Neural progenitor cell (in vitro differentiated cells): ENCODE results near the gene SSH3. TPM values are rescaled to one million over a fixed set of nuclear protein-coding genes. Genes with fewer than 3 reads are reported as not detected.

Experiments used
- DNase-seq: peaks from one replicate; pipeline ENCODE4 v3.0.0-alpha.2; 2016; ENCODE audit warnings: low spot score
- H2AFZ ChIP-seq: fragments of 200-600 bp; sonication (generic); replicated peaks from 2 replicates; pipeline ENCODE4 v1.6.1; 2016; ENCODE audit warnings: antibody characterized with exemption
- H3F3A ChIP-seq: fragments of 200-600 bp; sonication (generic); 2 replicates; pipeline ENCODE4 v1.6.1; 2016; ENCODE audit warnings: antibody characterized with exemption, low read depth
- H3K27ac ChIP-seq: fragments of 200-600 bp; sonication (generic); 2 replicates; pipeline ENCODE4 v1.5.1; 2016; ENCODE audit warnings: mild to moderate bottlenecking
- H3K27me3 ChIP-seq: fragments of 200-600 bp; sonication (generic); 2 replicates; pipeline ENCODE4 v1.6.1; 2016; ENCODE audit warnings: mild to moderate bottlenecking, moderate library complexity
- H3K36me3 ChIP-seq: fragments of 200-600 bp; sonication (generic); 2 replicates; pipeline ENCODE4 v1.5.1; 2016
- H3K4me1 ChIP-seq: fragments of 200-600 bp; sonication (generic); 2 replicates; pipeline ENCODE4 v1.6.1; 2016; ENCODE audit warnings: mixed run types
- H3K4me2 ChIP-seq: fragments of 200-600 bp; sonication (generic); 2 replicates; pipeline ENCODE4 v1.6.1; 2016
- H3K4me3 ChIP-seq: fragments of 200-600 bp; sonication (generic); 2 replicates; pipeline ENCODE4 v1.5.1; 2016
- H3K79me2 ChIP-seq: fragments of 200-600 bp; sonication (generic); 2 replicates; pipeline ENCODE4 v1.6.1; 2016; ENCODE audit warnings: low read depth
- H3K9ac ChIP-seq: fragments of 200-600 bp; sonication (generic); 2 replicates; pipeline ENCODE4 v1.6.1; 2016
- H3K9me3 ChIP-seq: fragments of 200-600 bp; sonication (generic); 2 replicates; pipeline ENCODE4 v1.5.1; 2016; ENCODE audit warnings: low read depth
- H4K20me1 ChIP-seq: fragments of 200-600 bp; sonication (generic); 2 replicates; pipeline ENCODE4 v1.6.1; 2016; ENCODE audit warnings: low read depth
- H3K27ac Mint-ChIP-seq: 3 replicates; pipeline ENCODE4 v1.8.0; 2021; ENCODE audit warnings: mixed read lengths
- H3K27me3 Mint-ChIP-seq: 2 replicates; pipeline ENCODE4 v1.8.0; 2022; ENCODE audit warnings: low read depth, mild to moderate bottlenecking, inconsistent platforms, moderate library complexity, mixed read lengths; ENCODE audit not compliant: insufficient read depth
- H3K36me3 Mint-ChIP-seq: 3 replicates; pipeline ENCODE4 v1.8.0; 2021; ENCODE audit warnings: mixed read lengths
- H3K4me1 Mint-ChIP-seq: 3 replicates; pipeline ENCODE4 v1.8.0; 2021; ENCODE audit warnings: mixed read lengths
- H3K4me3 Mint-ChIP-seq: 3 replicates; pipeline ENCODE4 v1.8.0; 2021; ENCODE audit warnings: mild to moderate bottlenecking, moderate library complexity, mixed read lengths
- H3K9me3 Mint-ChIP-seq: 3 replicates; pipeline ENCODE4 v1.8.0; 2020; ENCODE audit warnings: mixed read lengths
- CTCF ChIP-seq: fragments of 200-600 bp; sonication (generic); IDR thresholded peaks from 2 replicates; pipeline ENCODE4 v1.5.1; 2017; ENCODE audit warnings: antibody characterized with exemption, mild to moderate bottlenecking
- EZH2 ChIP-seq: fragments of 200-600 bp; sonication (generic); IDR thresholded peaks from 2 replicates; pipeline ENCODE4 v1.6.1; 2017; ENCODE audit warnings: antibody characterized with exemption, mild to moderate bottlenecking, moderate library complexity
- EZH2phosphoT487 ChIP-seq: fragments of 200-600 bp; sonication (generic); IDR thresholded peaks from 2 replicates; pipeline ENCODE4 v1.6.1; 2017; ENCODE audit warnings: antibody characterized with exemption
- total RNA-seq: library from RNA; depleted of rRNA; stranded (reverse); fragments of >200 nt; gene quantifications from 2 replicates; pipeline ENCODE4 v1.2.3, GENCODE V29; 2015; ENCODE audit warnings: low replicate concordance

The SSH3 gene
- total RNA-seq, 1 donor from 2014 or later = 1.4 TPM

GRCh38 chr11:67280341-67280787 is 23.0 kb upstream of the SSH3 start:
- DNase-seq = no peak
- TF ChIP-seq CTCF = no peak
- no peak for TF ChIP-seq EZH2
- TF ChIP-seq EZH2phosphoT487 = no peak
- Histone ChIP-seq H3K4me3 (no peak overlapping the region), H3K4me2 (no peak overlapping the region), H3K9me3 (no peaks in the 10 kb centered on the region), H3K36me3 (no peaks in the 10 kb centered on the region), H3F3A (peaks cover 9% of the 10 kb centered on the region), H3K27me3 (no peaks in the 10 kb centered on the region), H2AFZ (no peak overlapping the region), H3K79me2 (peaks cover 17% of the 10 kb centered on the region), H4K20me1 (peaks cover 25% of the 10 kb centered on the region), H3K9ac (no peak overlapping the region), H3K27ac (no peak overlapping the region), H3K4me1 (peaks cover 14% of the 10 kb centered on the region)
- Mint-ChIP-seq H3K4me3 (no peak overlapping the region), H3K9me3 (no peaks in the 10 kb centered on the region), H3K36me3 (peaks cover 7% of the 10 kb centered on the region), H3K4me1 (peaks cover 11% of the 10 kb centered on the region), H3K27ac (no peak overlapping the region), H3K27me3 (peaks cover 5% of the 10 kb centered on the region)

GRCh38 chr11:67280788-67281551 is 22.4 kb upstream of the SSH3 start:
- Histone ChIP-seq H3K9ac (no peak overlapping the region), H3F3A (peaks cover 9% of the 10 kb centered on the region), H3K79me2 (peaks cover 11% of the 10 kb centered on the region), H3K27ac (no peak overlapping the region), H4K20me1 (peaks cover 19% of the 10 kb centered on the region), H3K27me3 (no peaks in the 10 kb centered on the region), H3K4me3 (no peak overlapping the region), H2AFZ (no peak overlapping the region), H3K4me2 (no peak overlapping the region), H3K4me1 (peaks cover 14% of the 10 kb centered on the region), H3K36me3 (no peaks in the 10 kb centered on the region), H3K9me3 (no peaks in the 10 kb centered on the region)
- Mint-ChIP-seq H3K4me1 (peaks cover 11% of the 10 kb centered on the region), H3K27ac (no peak overlapping the region), H3K9me3 (no peaks in the 10 kb centered on the region), H3K4me3 (no peak overlapping the region), H3K27me3 (peaks cover 5% of the 10 kb centered on the region), H3K36me3 (peaks cover 7% of the 10 kb centered on the region)
- DNase-seq = no peak
- TF ChIP-seq EZH2 (no peak), CTCF (no peak), EZH2phosphoT487 (no peak)

GRCh38 chr11:67281552-67282150 is 21.7 kb upstream of the SSH3 start:
- no peaks in the 10 kb centered on the region for H3K9me3 ChIP-seq
- no peak overlapping the region for H3K27ac ChIP-seq
- H3K4me1 Mint-ChIP-seq = peaks cover 4% of the 10 kb centered on the region
- H3K36me3 Mint-ChIP-seq = peaks cover 7% of the 10 kb centered on the region
- H3K9me3 Mint-ChIP-seq = no peaks in the 10 kb centered on the region
- H3F3A ChIP-seq = peaks cover 8% of the 10 kb centered on the region
- H3K27ac Mint-ChIP-seq = no peak overlapping the region
- TF ChIP-seq EZH2phosphoT487 (no peak), CTCF (no peak), EZH2 (no peak)
- no peak for DNase-seq
- no peak overlapping the region for H3K4me3 Mint-ChIP-seq
- H3K79me2 ChIP-seq = peaks cover 4% of the 10 kb centered on the region
- peaks cover 14% of the 10 kb centered on the region for H4K20me1 ChIP-seq
- H3K36me3 ChIP-seq = no peaks in the 10 kb centered on the region
- H2AFZ ChIP-seq = no peak overlapping the region
- no peak overlapping the region for H3K4me3 ChIP-seq
- peaks cover 12% of the 10 kb centered on the region for H3K4me1 ChIP-seq
- H3K27me3 Mint-ChIP-seq = peaks cover 5% of the 10 kb centered on the region
- no peak overlapping the region for H3K4me2 ChIP-seq
- no peaks in the 10 kb centered on the region for H3K27me3 ChIP-seq
- no peak overlapping the region for H3K9ac ChIP-seq
